ENCODE results near the gene FOXD4L3. TPM values are rescaled to one million over a fixed set of nuclear protein-coding genes. Genes with fewer than 3 reads are reported as not detected.
"Not testable (repeated sequence)": the region's sequence is repeated elsewhere in the genome, so short reads cannot be mapped to it uniquely, and the experiment has no call there.

FOXD4L3 gene
- not detected for total RNA-seq

DNA sequence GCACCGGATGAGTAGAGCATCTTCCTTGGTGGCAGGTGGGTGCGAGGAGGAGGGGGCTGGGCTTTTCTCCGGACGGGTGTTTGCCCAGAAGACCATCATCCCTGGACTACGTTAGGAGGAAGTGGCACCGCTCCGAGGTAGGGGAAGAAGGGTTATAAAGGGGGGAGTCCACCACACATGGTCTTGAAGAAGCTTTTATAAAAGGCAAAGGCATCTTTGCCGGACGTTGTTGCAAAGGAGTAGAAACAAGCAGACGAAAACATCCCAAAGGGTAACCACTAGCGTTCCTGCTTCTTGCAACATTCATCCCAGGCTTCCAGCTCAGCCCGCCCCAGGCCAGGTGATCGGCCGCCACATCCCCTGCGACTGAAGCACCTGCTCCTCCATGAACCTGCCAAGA lies at the start of gene FOXD4L3:
FOXD4L3 (plus strand) TSS at position 301 of the 400 bp plus-strand sequence; CDS start at position 386, 85 bp downstream.
- not testable (repeated sequence) for H3K9ac ChIP-seq (ENCODE audit: low read depth in 1 of 3, low read length in 3 of 3); H3K27ac ChIP-seq (ENCODE audit: low read depth, low read length); H3K9me3 ChIP-seq (ENCODE audit: control insufficient read depth in 3 of 3, low read length in 3 of 3); H3K36me3 ChIP-seq (ENCODE audit: control insufficient read depth in 3 of 3, insufficient read depth in 3 of 3, low read length in 3 of 3); H3K4me1 ChIP-seq (ENCODE audit: control insufficient read depth in 3 of 3, insufficient read depth in 3 of 3, low read length in 3 of 3); H3K27me3 ChIP-seq (ENCODE audit: control insufficient read depth in 3 of 3, insufficient read depth in 3 of 3, low read length in 3 of 3); H3K4me3 ChIP-seq (ENCODE audit: low read length in 3 of 3)

GRCh38 chr9:68281041-68281440 lies 21.6 kb upstream of the FOXD4L3 start:
- H3K36me3 ChIP-seq (ENCODE audit: control insufficient read depth in 3 of 3, insufficient read depth in 3 of 3, low read length in 3 of 3); H3K4me3 ChIP-seq (ENCODE audit: low read length in 3 of 3); H3K4me1 ChIP-seq (ENCODE audit: control insufficient read depth in 3 of 3, insufficient read depth in 3 of 3, low read length in 3 of 3); H3K9ac ChIP-seq (ENCODE audit: low read depth in 1 of 3, low read length in 3 of 3); H3K27me3 ChIP-seq (ENCODE audit: control insufficient read depth in 3 of 3, insufficient read depth in 3 of 3, low read length in 3 of 3); H3K27ac ChIP-seq (ENCODE audit: low read depth, low read length); H3K9me3 ChIP-seq (ENCODE audit: control insufficient read depth in 3 of 3, low read length in 3 of 3): not testable (repeated sequence)

DNA sequence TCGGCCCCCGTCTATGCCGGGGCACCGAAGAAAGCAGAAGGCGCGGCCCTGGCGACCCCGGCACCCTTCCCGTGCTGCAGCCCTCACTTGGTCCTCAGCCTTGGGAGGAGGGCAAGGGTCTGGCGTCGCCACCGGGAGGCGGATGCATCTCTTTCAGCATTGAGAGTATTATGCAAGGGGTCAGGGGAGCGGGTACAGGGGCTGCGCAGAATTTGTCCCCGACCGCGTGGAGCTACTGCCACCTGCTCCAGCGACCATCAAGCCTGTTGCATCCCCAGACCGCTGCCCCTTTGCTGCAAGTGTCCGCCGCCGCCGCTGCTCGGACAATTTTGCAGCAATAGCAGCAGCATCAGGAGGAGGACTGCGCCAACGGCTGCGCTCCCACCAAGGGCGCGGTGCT lies 1.1 kb downstream of the FOXD4L3 start:
- not testable (repeated sequence) for H3K4me1 ChIP-seq (ENCODE audit: control insufficient read depth in 3 of 3, insufficient read depth in 3 of 3, low read length in 3 of 3); H3K9me3 ChIP-seq (ENCODE audit: control insufficient read depth in 3 of 3, low read length in 3 of 3); H3K4me3 ChIP-seq (ENCODE audit: low read length in 3 of 3); H3K27ac ChIP-seq (ENCODE audit: low read depth, low read length); H3K9ac ChIP-seq (ENCODE audit: low read depth in 1 of 3, low read length in 3 of 3); H3K36me3 ChIP-seq (ENCODE audit: control insufficient read depth in 3 of 3, insufficient read depth in 3 of 3, low read length in 3 of 3); H3K27me3 ChIP-seq (ENCODE audit: control insufficient read depth in 3 of 3, insufficient read depth in 3 of 3, low read length in 3 of 3)

DNA sequence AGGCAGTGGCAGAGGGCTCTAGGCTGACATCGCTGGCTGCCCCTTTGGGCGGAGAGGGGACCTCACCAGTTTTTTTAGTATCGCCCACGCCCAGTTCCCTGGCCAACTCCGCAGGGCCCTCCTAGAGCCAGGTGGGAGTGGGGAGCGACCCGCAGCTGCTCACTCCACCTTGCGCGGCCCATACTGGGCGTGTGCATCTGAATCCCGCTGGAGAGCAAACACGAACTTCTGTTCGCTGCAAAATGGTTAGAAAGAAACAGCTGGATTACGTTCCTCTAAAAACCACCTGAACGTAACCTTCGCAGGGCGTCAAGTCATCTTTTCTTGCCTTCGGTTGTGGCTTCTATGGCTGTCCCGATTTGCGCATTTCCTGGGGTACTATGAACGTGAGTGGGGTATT lies 1.5 kb downstream of the FOXD4L3 start:
- not testable (repeated sequence) for H3K9ac ChIP-seq (ENCODE audit: low read depth in 1 of 3, low read length in 3 of 3); H3K27me3 ChIP-seq (ENCODE audit: control insufficient read depth in 3 of 3, insufficient read depth in 3 of 3, low read length in 3 of 3); H3K4me3 ChIP-seq (ENCODE audit: low read length in 3 of 3); H3K27ac ChIP-seq (ENCODE audit: low read depth, low read length); H3K9me3 ChIP-seq (ENCODE audit: control insufficient read depth in 3 of 3, low read length in 3 of 3); H3K4me1 ChIP-seq (ENCODE audit: control insufficient read depth in 3 of 3, insufficient read depth in 3 of 3, low read length in 3 of 3); H3K36me3 ChIP-seq (ENCODE audit: control insufficient read depth in 3 of 3, insufficient read depth in 3 of 3, low read length in 3 of 3)

DNA sequence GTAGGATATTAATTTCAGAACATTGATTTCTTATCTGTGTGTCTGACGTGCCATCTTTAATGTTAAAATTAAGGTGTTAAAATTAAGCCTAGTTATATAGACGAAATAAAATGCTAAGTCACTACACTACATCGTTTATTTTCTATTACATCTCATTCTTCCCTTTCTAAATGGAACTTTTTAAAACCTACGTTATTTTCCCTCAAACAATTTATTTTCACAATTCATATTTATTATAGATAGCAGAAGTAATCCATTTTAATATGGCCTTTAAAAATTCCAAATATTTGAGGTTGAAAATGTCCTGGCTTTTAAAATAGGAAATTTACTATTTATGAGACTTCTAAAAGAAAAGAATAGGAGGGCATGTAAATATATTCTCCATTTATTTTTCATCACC lies 2.1 kb downstream of the FOXD4L3 start:
- not testable (repeated sequence) for H3K36me3 ChIP-seq (ENCODE audit: control insufficient read depth in 3 of 3, insufficient read depth in 3 of 3, low read length in 3 of 3); H3K9ac ChIP-seq (ENCODE audit: low read depth in 1 of 3, low read length in 3 of 3); H3K27me3 ChIP-seq (ENCODE audit: control insufficient read depth in 3 of 3, insufficient read depth in 3 of 3, low read length in 3 of 3); H3K4me3 ChIP-seq (ENCODE audit: low read length in 3 of 3); H3K9me3 ChIP-seq (ENCODE audit: control insufficient read depth in 3 of 3, low read length in 3 of 3); H3K4me1 ChIP-seq (ENCODE audit: control insufficient read depth in 3 of 3, insufficient read depth in 3 of 3, low read length in 3 of 3); H3K27ac ChIP-seq (ENCODE audit: low read depth, low read length)

GRCh38 chr9:68305680-68306285 lies 3.1 kb downstream of the FOXD4L3 start:
- not testable (repeated sequence) for H3K9ac ChIP-seq (ENCODE audit: low read depth in 1 of 3, low read length in 3 of 3); H3K27me3 ChIP-seq (ENCODE audit: control insufficient read depth in 3 of 3, insufficient read depth in 3 of 3, low read length in 3 of 3); H3K27ac ChIP-seq (ENCODE audit: low read depth, low read length); H3K4me1 ChIP-seq (ENCODE audit: control insufficient read depth in 3 of 3, insufficient read depth in 3 of 3, low read length in 3 of 3); H3K9me3 ChIP-seq (ENCODE audit: control insufficient read depth in 3 of 3, low read length in 3 of 3); H3K4me3 ChIP-seq (ENCODE audit: low read length in 3 of 3); H3K36me3 ChIP-seq (ENCODE audit: control insufficient read depth in 3 of 3, insufficient read depth in 3 of 3, low read length in 3 of 3)

DNA sequence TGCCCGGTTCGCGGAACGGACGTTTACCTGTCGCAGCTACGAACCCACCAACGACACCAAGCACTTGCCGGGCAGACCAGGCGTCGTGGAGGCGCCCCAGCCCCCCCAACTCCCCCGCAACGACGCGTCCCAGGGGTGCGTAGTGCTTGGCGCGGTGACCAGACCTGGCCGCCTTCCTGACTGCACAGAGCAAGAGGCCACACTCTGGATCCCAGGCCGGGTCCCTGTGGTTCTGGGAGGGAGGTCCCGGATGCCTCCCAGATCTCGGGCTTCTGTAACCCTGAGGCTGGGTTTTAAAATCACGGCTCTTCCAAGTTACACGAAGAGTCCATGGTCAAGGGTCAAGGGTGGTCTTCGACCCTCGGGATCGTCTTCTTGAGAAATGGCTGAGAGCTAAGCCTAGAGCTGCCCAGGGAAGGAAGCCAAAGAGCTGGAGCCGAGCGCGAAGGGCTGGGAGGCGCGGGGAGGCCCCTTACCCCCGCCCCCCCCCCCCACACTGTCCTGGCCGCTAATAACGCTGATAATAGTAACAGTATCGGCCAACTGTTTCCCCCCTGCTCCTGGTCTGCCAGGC lies 3.8 kb downstream of the FOXD4L3 start:
- H3K27ac ChIP-seq (ENCODE audit: low read depth, low read length); H3K9ac ChIP-seq (ENCODE audit: low read depth in 1 of 3, low read length in 3 of 3); H3K9me3 ChIP-seq (ENCODE audit: control insufficient read depth in 3 of 3, low read length in 3 of 3); H3K27me3 ChIP-seq (ENCODE audit: control insufficient read depth in 3 of 3, insufficient read depth in 3 of 3, low read length in 3 of 3); H3K4me3 ChIP-seq (ENCODE audit: low read length in 3 of 3); H3K4me1 ChIP-seq (ENCODE audit: control insufficient read depth in 3 of 3, insufficient read depth in 3 of 3, low read length in 3 of 3); H3K36me3 ChIP-seq (ENCODE audit: control insufficient read depth in 3 of 3, insufficient read depth in 3 of 3, low read length in 3 of 3): not testable (repeated sequence)

GRCh38 chr9:68307127-68307526 lies 4.5 kb downstream of the FOXD4L3 start:
- not testable (repeated sequence) for H3K27ac ChIP-seq (ENCODE audit: low read depth, low read length); H3K36me3 ChIP-seq (ENCODE audit: control insufficient read depth in 3 of 3, insufficient read depth in 3 of 3, low read length in 3 of 3); H3K4me3 ChIP-seq (ENCODE audit: low read length in 3 of 3); H3K9ac ChIP-seq (ENCODE audit: low read depth in 1 of 3, low read length in 3 of 3); H3K9me3 ChIP-seq (ENCODE audit: control insufficient read depth in 3 of 3, low read length in 3 of 3); H3K27me3 ChIP-seq (ENCODE audit: control insufficient read depth in 3 of 3, insufficient read depth in 3 of 3, low read length in 3 of 3); H3K4me1 ChIP-seq (ENCODE audit: control insufficient read depth in 3 of 3, insufficient read depth in 3 of 3, low read length in 3 of 3)

DNA sequence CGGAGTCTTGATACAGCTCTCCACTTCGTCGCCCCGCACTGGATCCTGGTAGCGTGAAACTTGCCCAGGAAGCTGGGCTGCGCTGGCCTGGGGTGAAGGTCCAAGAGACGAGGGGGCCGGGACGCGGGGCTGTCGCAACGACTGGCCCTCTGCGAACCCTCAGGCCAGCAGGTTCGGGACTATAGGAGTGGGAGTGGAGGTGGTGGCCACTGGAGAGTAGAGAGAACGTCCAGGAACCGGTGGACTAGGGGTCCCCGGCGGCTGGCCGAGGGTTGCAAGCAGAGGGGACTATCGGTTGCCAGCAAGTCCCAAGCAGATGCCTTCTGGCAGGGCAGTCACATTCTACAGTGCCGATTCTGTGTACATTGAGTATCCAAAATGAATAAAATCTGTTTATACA lies 5.0 kb downstream of the FOXD4L3 start:
- H3K4me1 ChIP-seq (ENCODE audit: control insufficient read depth in 3 of 3, insufficient read depth in 3 of 3, low read length in 3 of 3); H3K36me3 ChIP-seq (ENCODE audit: control insufficient read depth in 3 of 3, insufficient read depth in 3 of 3, low read length in 3 of 3): not testable (repeated sequence)

DNA sequence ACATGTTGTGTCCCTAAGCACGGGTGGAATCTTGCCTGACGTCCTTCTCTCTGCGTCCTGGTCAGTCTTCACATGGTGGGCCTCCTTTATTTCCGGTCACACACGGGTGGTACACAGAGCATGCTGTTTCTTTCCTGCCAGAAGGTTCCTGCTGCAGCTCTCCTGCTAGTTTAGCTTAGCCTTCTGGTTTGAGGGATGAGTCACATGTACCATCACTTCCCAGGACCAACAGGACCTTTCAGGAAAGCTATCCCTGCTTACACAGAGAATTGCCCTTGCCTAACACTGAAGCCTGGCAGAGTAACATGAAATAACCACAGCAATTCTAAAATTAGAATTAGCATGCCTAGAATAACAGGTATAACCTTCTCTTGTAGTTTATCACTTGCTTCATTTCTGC lies 8.5 kb downstream of the FOXD4L3 start:
- not testable (repeated sequence) for H3K27me3 ChIP-seq (ENCODE audit: control insufficient read depth in 3 of 3, insufficient read depth in 3 of 3, low read length in 3 of 3); H3K4me1 ChIP-seq (ENCODE audit: control insufficient read depth in 3 of 3, insufficient read depth in 3 of 3, low read length in 3 of 3); H3K9me3 ChIP-seq (ENCODE audit: control insufficient read depth in 3 of 3, low read length in 3 of 3); H3K4me3 ChIP-seq (ENCODE audit: low read length in 3 of 3); H3K27ac ChIP-seq (ENCODE audit: low read depth, low read length); H3K9ac ChIP-seq (ENCODE audit: low read depth in 1 of 3, low read length in 3 of 3); H3K36me3 ChIP-seq (ENCODE audit: control insufficient read depth in 3 of 3, insufficient read depth in 3 of 3, low read length in 3 of 3)

More for the DNA sequence above, 5.0 kb downstream of the FOXD4L3 start:
- not testable (repeated sequence) for H3K27ac ChIP-seq (ENCODE audit: low read depth, low read length); H3K27me3 ChIP-seq (ENCODE audit: control insufficient read depth in 3 of 3, insufficient read depth in 3 of 3, low read length in 3 of 3); H3K4me3 ChIP-seq (ENCODE audit: low read length in 3 of 3); H3K9ac ChIP-seq (ENCODE audit: low read depth in 1 of 3, low read length in 3 of 3); H3K9me3 ChIP-seq (ENCODE audit: control insufficient read depth in 3 of 3, low read length in 3 of 3)

- H3K9ac ChIP-seq (ENCODE audit: low read depth in 1 of 3, low read length in 3 of 3); H3K4me1 ChIP-seq (ENCODE audit: control insufficient read depth in 3 of 3, insufficient read depth in 3 of 3, low read length in 3 of 3); H3K9me3 ChIP-seq (ENCODE audit: control insufficient read depth in 3 of 3, low read length in 3 of 3); H3K4me3 ChIP-seq (ENCODE audit: low read length in 3 of 3); H3K36me3 ChIP-seq (ENCODE audit: control insufficient read depth in 3 of 3, insufficient read depth in 3 of 3, low read length in 3 of 3); H3K27me3 ChIP-seq (ENCODE audit: control insufficient read depth in 3 of 3, insufficient read depth in 3 of 3, low read length in 3 of 3); H3K27ac ChIP-seq (ENCODE audit: low read depth, low read length): not testable (repeated sequence)
These were observed 15.5 kb downstream of the FOXD4L3 start for GRCh38 chr9:68318209-68318608.
